HG02885 (cell line): ENCODE data around the gene ROBO1.
"Not testable (repeated sequence)": the region's sequence is repeated elsewhere in the genome, so short reads cannot be mapped to it uniquely, and the experiment has no call there.

Experiments used
- ATAC-seq: cut with Tn5 transposase; IDR thresholded peaks from one replicate; pipeline ENCODE4 v1.9.1; 2021; ENCODE audit warnings: mild to moderate bottlenecking; ENCODE audit not compliant: unreplicated experiment, poor library complexity

The ROBO1 gene

GRCh38 chr3:79767905-79768267 is at the start of gene ROBO1:
TSS of gene ROBO1 (minus strand) at chr3:79767998.
- no peak for ATAC-seq

- no peak for ATAC-seq
Measured at GRCh38 chr3:79817224-79817623, 49.4 kb upstream of the ROBO1 start.

GRCh38 chr3:79815478-79815877 is 47.7 kb upstream of the ROBO1 start:
- no peak for ATAC-seq

GRCh38 chr3:79810581-79810980 is 42.8 kb upstream of the ROBO1 start:
- no peak for ATAC-seq

- ATAC-seq = no peak
Measured at GRCh38 chr3:79810092-79810491, 42.3 kb upstream of the ROBO1 start.

- no peak for ATAC-seq
Measured at GRCh38 chr3:79809106-79809505, 41.3 kb upstream of the ROBO1 start.

- no peak for ATAC-seq
Measured at GRCh38 chr3:79808515-79808914, 40.7 kb upstream of the ROBO1 start.

- ATAC-seq = not testable (repeated sequence)
Measured at GRCh38 chr3:79790177-79790576, 22.4 kb upstream of the ROBO1 start.

- ATAC-seq = no peak
Measured at GRCh38 chr3:79773291-79773690, 5.5 kb upstream of the ROBO1 start.

- no peak for ATAC-seq
Measured at GRCh38 chr3:79769229-79769628, 1.4 kb upstream of the ROBO1 start.

GRCh38 chr3:79767194-79767904 is 449 bp downstream of the ROBO1 start:
- no peak for ATAC-seq

- no peak for ATAC-seq
Measured at GRCh38 chr3:79766496-79767193, 1.2 kb downstream of the ROBO1 start.

GRCh38 chr3:79765911-79766310 is 1.9 kb downstream of the ROBO1 start:
- no peak for ATAC-seq

GRCh38 chr3:79761441-79761840 is 6.4 kb downstream of the ROBO1 start:
- no peak for ATAC-seq

GRCh38 chr3:79751703-79752102 is 16.1 kb downstream of the ROBO1 start:
- ATAC-seq = no peak

GRCh38 chr3:79737530-79737929 is 30.3 kb downstream of the ROBO1 start:
- no peak for ATAC-seq

- ATAC-seq = no peak
Measured at GRCh38 chr3:79729096-79729495, 38.7 kb downstream of the ROBO1 start.

GRCh38 chr3:79726786-79727185 is 41.0 kb downstream of the ROBO1 start:
- no peak for ATAC-seq

GRCh38 chr3:79724206-79724605 is 43.6 kb downstream of the ROBO1 start:
- no peak for ATAC-seq

GRCh38 chr3:79690072-79690471 is 77.7 kb downstream of the ROBO1 start:
- no peak for ATAC-seq

GRCh38 chr3:79685108-79685507 is 82.7 kb downstream of the ROBO1 start:
- no peak for ATAC-seq

- ATAC-seq = no peak
Measured at GRCh38 chr3:79684041-79684440, 83.8 kb downstream of the ROBO1 start.
